ENCODE data around the gene MARCHF7.
"Not testable (repeated sequence)": the region's sequence is repeated elsewhere in the genome, so short reads cannot be mapped to it uniquely, and the experiment has no call there.

DNA sequence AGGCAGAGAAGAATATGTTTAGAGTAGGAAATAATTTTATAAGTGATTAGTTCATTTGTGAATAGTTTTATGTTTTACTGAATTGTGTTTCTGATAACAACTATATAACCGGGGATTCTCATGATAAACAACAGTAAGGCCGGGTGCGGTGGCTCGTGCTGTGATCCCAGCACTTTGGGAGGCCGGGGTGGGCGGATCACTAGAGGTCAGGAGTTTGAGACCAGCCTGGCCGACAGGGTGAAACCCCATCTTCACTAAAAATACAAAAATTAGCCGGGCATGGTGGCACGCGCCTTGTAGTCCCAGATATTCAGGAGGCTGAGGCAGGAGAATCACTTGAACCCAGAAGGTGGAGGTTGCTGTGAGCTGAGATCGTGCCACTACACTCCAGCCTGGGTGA lies 32.9 kb downstream of the MARCHF7 start:
- not testable (repeated sequence) for TF ChIP-seq EZH2 (IDR thresholded peaks at IDR 0.05; ENCODE audit: low read length, missing control alignments)
- TF ChIP-seq, protein P1, sequence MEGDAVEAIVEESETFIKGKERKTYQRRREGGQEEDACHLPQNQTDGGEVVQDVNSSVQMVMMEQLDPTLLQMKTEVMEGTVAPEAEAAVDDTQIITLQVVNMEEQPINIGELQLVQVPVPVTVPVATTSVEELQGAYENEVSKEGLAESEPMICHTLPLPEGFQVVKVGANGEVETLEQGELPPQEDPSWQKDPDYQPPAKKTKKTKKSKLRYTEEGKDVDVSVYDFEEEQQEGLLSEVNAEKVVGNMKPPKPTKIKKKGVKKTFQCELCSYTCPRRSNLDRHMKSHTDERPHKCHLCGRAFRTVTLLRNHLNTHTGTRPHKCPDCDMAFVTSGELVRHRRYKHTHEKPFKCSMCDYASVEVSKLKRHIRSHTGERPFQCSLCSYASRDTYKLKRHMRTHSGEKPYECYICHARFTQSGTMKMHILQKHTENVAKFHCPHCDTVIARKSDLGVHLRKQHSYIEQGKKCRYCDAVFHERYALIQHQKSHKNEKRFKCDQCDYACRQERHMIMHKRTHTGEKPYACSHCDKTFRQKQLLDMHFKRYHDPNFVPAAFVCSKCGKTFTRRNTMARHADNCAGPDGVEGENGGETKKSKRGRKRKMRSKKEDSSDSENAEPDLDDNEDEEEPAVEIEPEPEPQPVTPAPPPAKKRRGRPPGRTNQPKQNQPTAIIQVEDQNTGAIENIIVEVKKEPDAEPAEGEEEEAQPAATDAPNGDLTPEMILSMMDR (conservative IDR thresholded peaks at IDR 0.05 in 1 of 2, IDR thresholded peaks at IDR 0.05 in 1 of 2; ENCODE audit: low read depth in 1 of 2, low read length in 2 of 2), result not testable (repeated sequence)

Data from fibroblast of lung (primary cell).